GM18502 (cell line): ENCODE results near the gene CARD11.
A peak's percentile ranks its signal among the peaks of the same experiment; 100 is the strongest.

Experiments
- ATAC-seq: cut with Tn5 transposase; IDR thresholded peaks from one replicate; pipeline ENCODE4 v1.9.1; 2021; ENCODE audit warnings: mild to moderate bottlenecking; ENCODE audit not compliant: unreplicated experiment, poor library complexity

CARD11 gene

DNA sequence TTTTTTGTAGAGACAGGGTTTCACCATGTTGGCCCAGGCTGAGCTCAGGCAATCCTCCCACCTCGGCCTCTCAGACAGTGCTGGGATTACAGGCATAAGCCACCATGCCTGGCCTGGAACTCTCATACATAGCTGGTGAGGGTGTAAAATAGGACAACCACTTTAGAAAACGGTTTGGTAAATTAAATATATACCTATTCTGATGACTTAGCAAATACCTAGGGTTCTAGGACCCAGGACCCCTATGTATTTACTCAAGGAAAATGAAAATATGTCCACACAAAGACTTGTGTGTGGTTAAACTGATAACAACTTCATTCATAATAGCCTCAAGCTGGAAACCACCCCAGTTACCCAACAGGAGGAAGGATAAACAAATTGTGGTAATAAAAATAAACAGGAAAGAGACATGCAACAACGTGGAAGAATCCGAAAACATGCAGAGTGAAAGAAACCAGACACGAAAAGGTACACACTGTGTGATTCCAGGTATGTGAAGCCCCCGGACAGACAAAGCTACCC is 52.7 kb downstream of the CARD11 start:
- ATAC-seq: no peak

DNA sequence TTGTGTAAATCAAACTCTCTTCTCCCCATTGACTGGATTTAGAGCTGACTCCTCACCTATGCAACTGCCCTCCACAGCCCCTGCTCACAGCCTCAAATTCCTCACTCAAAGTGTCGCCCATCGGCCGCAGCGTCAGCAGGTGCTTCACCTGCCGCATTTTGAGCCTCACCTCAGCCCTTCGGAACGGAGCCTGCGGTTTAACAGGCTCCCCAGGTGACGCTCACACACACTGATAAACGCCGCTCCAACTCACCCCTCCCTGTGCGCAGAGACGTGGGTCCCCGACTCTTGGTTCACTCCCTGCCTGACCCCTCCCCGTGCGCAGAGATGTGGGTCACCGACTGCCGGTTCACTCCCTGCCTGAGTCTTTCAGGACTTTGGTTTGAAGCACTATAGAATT is 57.1 kb downstream of the CARD11 start:
- ATAC-seq: peak; percentile 6

GRCh38 chr7:2985866-2986265 is 57.8 kb downstream of the CARD11 start:
- peak; percentile 74 for ATAC-seq

DNA sequence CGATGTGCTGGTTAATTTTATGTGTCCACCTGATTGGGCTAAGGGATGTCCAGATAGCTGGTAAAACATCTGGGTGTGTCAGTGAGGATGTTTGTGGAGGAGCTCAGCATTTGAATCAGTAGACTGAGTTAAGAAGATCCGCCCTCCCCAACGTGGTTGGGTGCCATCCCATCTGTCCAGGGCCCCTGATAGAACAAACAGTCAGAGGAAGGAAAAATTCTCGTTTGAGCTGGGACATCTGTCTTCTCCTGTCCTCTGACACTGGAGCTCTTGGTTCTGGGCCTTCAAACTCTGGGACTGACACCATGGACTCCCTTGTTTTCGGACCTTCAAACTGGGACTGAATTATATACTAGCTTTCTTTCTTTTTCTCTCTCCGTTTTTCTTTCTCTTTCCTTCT is 59.6 kb downstream of the CARD11 start:
- ATAC-seq: no peak

DNA sequence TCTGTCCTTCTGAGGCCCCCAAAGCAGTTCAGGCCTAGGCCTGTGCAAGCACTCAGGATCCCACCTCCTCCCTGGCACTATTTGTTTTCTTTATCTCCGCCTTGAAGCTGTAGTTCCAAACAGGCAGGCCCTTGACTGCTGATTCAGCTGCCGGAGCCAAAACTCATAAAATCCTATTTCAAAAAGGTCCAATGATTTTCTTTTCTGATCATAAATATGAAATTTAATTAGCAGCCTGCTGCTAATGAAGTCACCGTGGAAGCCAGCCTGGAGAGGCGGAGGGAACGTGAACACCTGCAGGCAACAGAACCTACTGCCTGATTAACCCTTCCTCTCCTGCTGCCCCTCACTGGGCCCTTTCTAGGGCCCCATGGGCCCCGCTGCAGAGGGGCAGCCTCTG is 60.1 kb downstream of the CARD11 start:
- ATAC-seq: no peak

DNA sequence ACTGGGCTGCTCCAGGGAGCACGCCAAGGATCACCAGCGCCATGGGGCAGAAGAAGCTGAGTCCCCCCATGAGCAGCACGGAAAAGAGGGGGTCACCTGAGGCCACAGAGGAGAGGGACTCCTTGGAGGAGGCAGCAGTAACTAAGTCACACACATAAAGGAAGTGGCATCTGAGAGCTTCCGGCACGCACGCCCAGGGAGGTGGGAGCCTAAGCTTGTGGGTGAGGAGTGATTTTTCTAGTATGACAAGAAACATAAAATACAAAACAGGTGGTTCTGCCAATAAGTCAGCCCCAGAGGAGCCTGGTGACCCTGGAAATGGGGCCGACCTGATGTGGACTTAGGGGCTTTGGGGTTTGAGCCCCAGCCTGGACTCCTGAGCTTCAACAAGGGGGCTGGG is 60.8 kb downstream of the CARD11 start:
- no peak for ATAC-seq

GRCh38 chr7:2982401-2982800 is 61.3 kb downstream of the CARD11 start:
- ATAC-seq: no peak

DNA sequence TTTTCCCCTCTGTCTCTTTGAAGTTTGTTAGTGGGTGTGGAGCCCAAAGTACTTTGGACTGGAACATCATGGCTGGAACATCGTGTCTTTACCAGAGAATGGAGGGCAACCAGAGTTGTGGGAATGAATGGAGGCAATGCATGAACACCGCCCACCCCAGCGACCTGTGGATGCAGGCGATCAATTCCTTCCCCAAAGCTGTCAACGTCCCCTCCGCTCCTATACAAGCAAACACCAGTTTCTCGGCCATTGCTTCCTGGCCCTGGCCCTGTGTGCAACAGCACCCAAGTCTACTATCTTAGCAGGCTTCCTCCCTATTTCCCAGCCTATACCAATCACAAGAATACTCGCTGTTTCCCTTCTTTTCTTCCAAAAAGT is 62.6 kb downstream of the CARD11 start:
- ATAC-seq: no peak

- no peak for ATAC-seq
Observed at GRCh38 chr7:2980401-2981102, 63.1 kb downstream of the CARD11 start.

- no peak for ATAC-seq
Observed at GRCh38 chr7:2979951-2980350, 63.7 kb downstream of the CARD11 start.

GRCh38 chr7:2979201-2979631 is 64.5 kb downstream of the CARD11 start:
- ATAC-seq: no peak

- peak; percentile 88 for ATAC-seq
Observed at GRCh38 chr7:2978408-2978807, 65.3 kb downstream of the CARD11 start.

DNA sequence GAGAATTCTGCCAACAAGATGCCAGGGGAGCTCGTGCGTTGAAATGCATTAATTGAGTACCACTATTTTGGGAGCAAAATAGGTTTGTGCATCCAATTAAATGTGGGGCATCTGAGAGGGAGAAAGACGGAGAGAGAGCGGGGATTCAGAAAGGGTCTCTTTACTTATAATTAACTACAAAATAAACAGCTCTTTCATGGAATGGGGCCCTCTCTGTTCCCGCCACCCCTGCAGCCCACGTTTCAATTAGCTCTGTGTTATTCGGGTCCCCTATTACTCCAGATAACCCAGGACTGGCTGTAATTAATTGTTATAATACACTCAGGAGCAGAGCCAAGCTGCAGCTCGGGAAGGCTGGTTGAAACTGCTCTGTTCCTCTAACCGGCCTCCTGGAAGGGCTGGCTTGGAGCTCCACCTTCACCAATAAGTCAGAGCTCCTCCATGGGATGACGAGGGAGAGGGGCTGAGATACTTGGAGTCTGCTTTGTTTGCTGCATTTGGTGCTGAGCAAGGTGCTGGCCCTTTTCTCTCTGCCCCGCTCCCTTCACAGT is 67.8 kb downstream of the CARD11 start:
- ATAC-seq: no peak

GRCh38 chr7:2974093-2974819 is 69.4 kb downstream of the CARD11 start:
- ATAC-seq: no peak

- ATAC-seq: no peak
Observed at GRCh38 chr7:2972835-2973161, 70.9 kb downstream of the CARD11 start.

DNA sequence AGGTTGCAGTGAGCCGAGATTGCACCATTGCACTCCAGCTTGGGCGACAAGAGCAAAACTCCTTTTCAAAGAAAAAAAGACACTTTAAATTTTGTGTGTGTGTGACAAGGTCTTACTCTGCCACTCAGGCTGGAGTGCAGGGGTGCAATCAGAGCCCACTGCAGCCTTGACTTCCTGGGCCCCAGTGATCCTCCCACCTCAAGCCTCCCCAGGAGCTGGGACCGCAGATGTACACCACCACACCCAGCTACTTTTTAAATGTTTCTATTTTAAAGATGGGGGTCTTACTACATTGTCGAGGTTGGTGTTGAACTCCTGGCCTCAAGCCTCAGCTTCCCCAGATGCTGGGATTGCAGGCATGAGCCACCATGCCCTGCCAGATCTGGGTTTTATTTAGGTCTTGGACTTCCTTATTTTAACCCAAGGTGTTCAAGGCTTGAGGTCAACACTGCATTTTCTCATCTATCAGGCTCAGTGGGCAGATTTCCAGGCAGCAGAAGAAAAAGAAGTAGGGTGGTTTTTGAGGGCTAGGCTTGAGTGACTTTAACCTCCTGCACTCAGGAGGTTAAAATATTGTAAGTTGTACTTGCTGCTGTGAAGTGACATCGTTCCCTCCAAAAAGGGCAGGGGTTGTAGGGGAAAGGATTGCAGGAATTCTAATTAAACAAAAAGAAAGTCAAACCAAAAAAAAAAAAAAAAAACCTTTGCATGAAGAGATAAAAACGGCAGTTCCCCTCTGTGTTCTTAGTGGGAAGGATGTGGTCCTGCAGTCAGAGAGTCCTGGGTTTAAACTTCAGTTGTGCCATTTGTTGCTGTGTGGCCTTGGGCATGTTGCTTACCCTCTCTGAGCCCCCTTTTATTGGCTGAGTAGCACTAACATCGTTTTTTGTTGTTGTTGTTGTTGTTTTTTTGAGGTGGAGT is 71.5 kb downstream of the CARD11 start:
- ATAC-seq: peak; percentile 81

- no peak for ATAC-seq
Observed at GRCh38 chr7:2970861-2971260, 72.8 kb downstream of the CARD11 start.

DNA sequence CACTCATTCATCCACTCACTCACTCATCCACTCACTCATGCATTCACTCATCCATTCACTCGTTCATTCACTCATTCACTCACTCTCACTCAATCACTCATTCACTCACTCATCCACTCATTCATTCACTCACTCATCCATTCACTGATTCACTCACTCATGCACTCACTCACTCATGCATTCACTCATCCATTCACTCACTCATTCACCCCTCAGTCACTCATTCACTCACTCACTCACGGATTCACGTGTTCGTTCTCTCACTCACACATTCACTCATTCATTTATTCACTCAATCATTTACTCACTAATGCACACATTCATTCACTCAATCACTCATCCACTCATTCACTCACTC is 73.4 kb downstream of the CARD11 start:
- ATAC-seq: no peak

DNA sequence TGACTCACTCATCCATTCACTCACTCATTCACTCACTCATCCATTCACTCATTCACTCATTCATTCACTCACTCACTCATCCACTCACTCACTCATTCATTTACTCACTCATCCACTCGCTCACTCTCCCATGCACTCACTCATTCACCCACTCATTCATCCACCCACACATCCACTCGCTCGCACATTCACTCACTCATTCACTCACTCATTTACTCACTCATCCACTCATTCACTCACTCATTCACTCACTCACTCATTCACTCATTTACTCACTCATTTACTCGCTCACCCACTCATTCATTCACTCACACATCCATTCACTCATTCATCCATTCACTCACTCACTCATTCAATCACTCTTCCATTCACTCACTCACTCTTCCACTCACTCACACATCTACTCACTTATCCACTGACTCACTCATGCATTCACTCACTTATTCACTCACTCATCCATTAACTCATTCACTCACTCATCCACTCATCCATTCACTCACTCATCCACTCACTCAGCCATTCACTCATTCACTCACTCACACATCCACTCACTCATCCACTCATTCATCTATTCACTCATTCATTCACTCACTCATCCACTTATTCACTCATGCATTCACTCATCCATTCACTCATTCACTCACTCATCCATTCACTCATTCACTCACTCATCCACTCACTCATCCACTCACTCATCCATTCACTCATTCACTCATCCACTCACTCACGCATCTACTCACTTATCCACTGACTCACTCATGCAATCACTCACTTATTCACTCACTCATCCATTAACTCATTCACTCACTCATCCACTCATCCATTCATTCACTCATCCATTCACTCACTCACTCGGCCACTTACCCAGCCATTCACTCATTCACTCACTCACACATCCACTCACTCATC is 74.0 kb downstream of the CARD11 start:
- ATAC-seq: no peak
